Neural cell (in vitro differentiated cells): ENCODE results near the gene SERPINA6. TPM values are rescaled to one million over a fixed set of nuclear protein-coding genes. Genes with fewer than 3 reads are reported as not detected.

ENCODE experiments used
- H2AFZ ChIP-seq: fragments of 200-600, 300-800 bp; sonication (generic), shearing (Covaris generic); 2 replicates; pipeline ENCODE4 v1.6.0; 2014; ENCODE audit warnings: low read depth, mild to moderate bottlenecking, antibody characterized with exemption, low read length, moderate library complexity
- H3F3A ChIP-seq: fragments of 200-600 bp; shearing (Covaris generic); 2 replicates; pipeline ENCODE4 v1.6.1; 2016; ENCODE audit warnings: mild to moderate bottlenecking, moderate library complexity, mixed read lengths, antibody characterized with exemption, low read length; ENCODE audit not compliant: insufficient read depth, poor library complexity, severe bottlenecking
- H3K27ac ChIP-seq: fragments of 200-600, 300-800 bp; sonication (generic), shearing (Covaris generic); 2 replicates; pipeline ENCODE4 v1.5.1; 2014; ENCODE audit warnings: mild to moderate bottlenecking, low read length, moderate library complexity
- H3K27me3 ChIP-seq: fragments of 300-800, 200-600 bp; sonication (generic), shearing (Covaris generic); 2 replicates; pipeline ENCODE4 v1.6.0; 2014; ENCODE audit warnings: mild to moderate bottlenecking, low read depth, low read length, moderate library complexity; ENCODE audit not compliant: insufficient read depth
- H3K36me3 ChIP-seq: fragments of 300-800, 200-600 bp; sonication (generic), shearing (Covaris generic); 2 replicates; pipeline ENCODE4 v1.5.1; 2014; ENCODE audit warnings: mild to moderate bottlenecking, antibody characterized with exemption, low read length, moderate library complexity; ENCODE audit not compliant: insufficient read depth
- H3K4me2 ChIP-seq: fragments of 300-800, 200-600 bp; sonication (generic), shearing (Covaris generic); 2 replicates; pipeline ENCODE4 v1.6.0; 2014; ENCODE audit warnings: mild to moderate bottlenecking, low read length
- H3K4me3 ChIP-seq: fragments of 300-800, 200-600 bp; sonication (generic), shearing (Covaris generic); 2 replicates; pipeline ENCODE4 v1.5.1; 2014; ENCODE audit warnings: mild to moderate bottlenecking, low read length, moderate library complexity
- H3K79me2 ChIP-seq: fragments of 200-600 bp; shearing (Covaris generic); replicated peaks from 2 replicates; pipeline ENCODE4 v1.6.0; 2014; ENCODE audit warnings: mild to moderate bottlenecking, low read length, moderate library complexity; ENCODE audit not compliant: insufficient read depth
- H3K9ac ChIP-seq: fragments of 300-800, 200-600 bp; sonication (generic), shearing (Covaris generic); 2 replicates; pipeline ENCODE4 v1.6.1; 2016; ENCODE audit warnings: mild to moderate bottlenecking, low read length, mixed read lengths
- H3K9me2 ChIP-seq: fragments of 200-600 bp; shearing (Covaris generic); 2 replicates; pipeline ENCODE4 v1.6.1; 2016; ENCODE audit warnings: mild to moderate bottlenecking, low read length, mixed read lengths; ENCODE audit not compliant: insufficient read depth
- H3K9me3 ChIP-seq: fragments of 200-600, 300-800 bp; sonication (generic), shearing (Covaris generic); 2 replicates; pipeline ENCODE4 v1.6.1; 2016; ENCODE audit warnings: mild to moderate bottlenecking, mixed run types, low read length, moderate library complexity, mixed read lengths
- H4K20me1 ChIP-seq: fragments of 200-600 bp; shearing (Covaris generic); 2 replicates; pipeline ENCODE4 v1.6.1; 2016; ENCODE audit warnings: mild to moderate bottlenecking, mixed run types; ENCODE audit not compliant: insufficient read depth
- CTCF ChIP-seq: fragments of 450-650 bp; IDR thresholded peaks from 2 replicates; pipeline ENCODE4 v1.5.1; 2014; ENCODE audit warnings: antibody characterized with exemption, mild to moderate bottlenecking, moderate library complexity; ENCODE audit not compliant: poor library complexity, severe bottlenecking
- EP300 ChIP-seq: fragments of 450-650 bp; conservative IDR thresholded peaks from 2 replicates; pipeline ENCODE4 v1.6.1; 2014; ENCODE audit warnings: antibody characterized with exemption, mild to moderate bottlenecking, moderate library complexity; ENCODE audit not compliant: poor library complexity, severe bottlenecking
- EZH2 ChIP-seq: fragments of 200-600, 300-800 bp; shearing (Covaris generic), sonication (generic); IDR thresholded peaks from 2 replicates; pipeline ENCODE4 v1.6.1; 2014; ENCODE audit warnings: antibody characterized with exemption, low read length, borderline replicate concordance, mild to moderate bottlenecking; ENCODE audit not compliant: insufficient read depth, poor library complexity, severe bottlenecking
- MXI1 ChIP-seq: fragments of 450-650 bp; conservative IDR thresholded peaks from 2 replicates; pipeline ENCODE4 v1.6.1; 2014; ENCODE audit warnings: antibody characterized with exemption, mild to moderate bottlenecking; ENCODE audit not compliant: poor library complexity, severe bottlenecking
- POLR2AphosphoS5 ChIP-seq: IDR thresholded peaks from 2 replicates; pipeline ENCODE4 v1.6.1; 2012
- RAD21 ChIP-seq: fragments of 450-650 bp; conservative IDR thresholded peaks from 2 replicates; pipeline ENCODE4 v1.6.1; 2014; ENCODE audit warnings: antibody characterized with exemption, mild to moderate bottlenecking, moderate library complexity
- REST ChIP-seq: IDR thresholded peaks from 2 replicates; pipeline ENCODE4 v1.6.1; 2012; ENCODE audit warnings: borderline replicate concordance
- SMC3 ChIP-seq: fragments of 450-650 bp; conservative IDR thresholded peaks from 2 replicates; pipeline ENCODE4 v1.6.1; 2014; ENCODE audit warnings: antibody characterized with exemption, mild to moderate bottlenecking, moderate library complexity; ENCODE audit not compliant: poor library complexity
- TAF1 ChIP-seq: IDR thresholded peaks from 2 replicates; pipeline ENCODE4 v1.6.1; 2012; ENCODE audit warnings: low read depth
- polyA plus RNA-seq: library from polyadenylated mRNA; depleted of rRNA; stranded (reverse); fragments of >200 nt; gene quantifications from 2 replicates; pipeline ENCODE4 v1.2.3, GENCODE V29; 2014

The SERPINA6 gene
- polyA plus RNA-seq, 1 donor from 2014 or later: not detected

GRCh38 chr14:94330432-94330831, 7.3 kb upstream of the SERPINA6 start:
- Histone ChIP-seq H3K36me3 (no peaks in the 10 kb centered on the region), H3K79me2 (no peaks in the 10 kb centered on the region)

GRCh38 chr14:94329857-94330256, 6.7 kb upstream of the SERPINA6 start:
- Histone ChIP-seq H3K4me2 (no peak overlapping the region), H3K27ac (no peak overlapping the region), H3K9me2 (no peaks in the 10 kb centered on the region), H3K27me3 (no peaks in the 10 kb centered on the region), H3K79me2 (no peaks in the 10 kb centered on the region), H3K4me3 (no peak overlapping the region), H3F3A (no peaks in the 10 kb centered on the region), H3K9me3 (no peaks in the 10 kb centered on the region), H4K20me1 (no peaks in the 10 kb centered on the region), H3K9ac (no peak overlapping the region), H3K36me3 (no peaks in the 10 kb centered on the region), H2AFZ (no peak overlapping the region)
- no peak for TF ChIP-seq EZH2
- TF ChIP-seq EP300: no peak
- TF ChIP-seq RAD21: no peak
- no peak for TF ChIP-seq POLR2AphosphoS5
- TF ChIP-seq TAF1: no peak
- TF ChIP-seq CTCF: no peak
- no peak for TF ChIP-seq MXI1
- no peak for TF ChIP-seq SMC3

More at GRCh38 chr14:94330432-94330831, 7.3 kb upstream of the SERPINA6 start:
- no peak overlapping the region for H3K9ac ChIP-seq
- no peak overlapping the region for H3K4me2 ChIP-seq
- H3F3A ChIP-seq: no peaks in the 10 kb centered on the region
- H3K27ac ChIP-seq: no peak overlapping the region
- H4K20me1 ChIP-seq: no peaks in the 10 kb centered on the region
- H3K9me2 ChIP-seq: no peaks in the 10 kb centered on the region
- H3K9me3 ChIP-seq: no peaks in the 10 kb centered on the region
- H2AFZ ChIP-seq: no peak overlapping the region
- H3K4me3 ChIP-seq: no peak overlapping the region
- TF ChIP-seq CTCF (no peak), REST (no peak), SMC3 (no peak), POLR2AphosphoS5 (no peak), RAD21 (no peak)
- H3K27me3 ChIP-seq: no peaks in the 10 kb centered on the region
